Measurements from ENCODE around the gene SOX15.
"Not testable (repeated sequence)": the region's sequence is repeated elsewhere in the genome, so short reads cannot be mapped to it uniquely, and the experiment has no call there.

SOX15 gene

GRCh38 chr17:7589891-7590691, at the start of gene SOX15:
SOX15 (minus strand) TSS chr17:7590094; CDS start chr17:7589676, 418 bp downstream.
- DNase-seq (ENCODE audit: low read depth, low spot score), result no peak
- peak within 1 kb of the TSS; percentile 99 for H3K27ac ChIP-seq

DNA sequence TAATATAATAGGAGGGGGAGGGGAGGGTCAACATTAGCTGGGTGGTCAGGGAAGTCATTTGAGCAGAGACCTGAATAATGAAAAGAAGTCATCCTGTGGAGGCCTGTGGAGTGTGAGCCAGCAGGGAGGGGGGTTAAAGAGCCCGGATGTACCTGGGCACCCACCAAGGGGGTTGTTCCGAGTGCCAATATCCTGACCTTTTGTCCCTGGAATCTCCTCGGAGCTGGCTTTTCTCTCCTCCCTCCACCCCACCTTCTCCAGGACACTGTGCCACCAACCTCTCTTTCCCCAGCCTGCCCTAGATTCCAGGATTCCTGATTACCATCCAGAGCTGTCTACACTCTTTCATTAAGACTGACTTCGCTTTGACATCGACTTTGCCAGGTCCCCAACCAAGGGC, 46.3 kb upstream of the SOX15 start:
- no peak overlapping the region for H3K27ac ChIP-seq

GRCh38 chr17:7634384-7634783, 44.5 kb upstream of the SOX15 start:
- DNase-seq (ENCODE audit: low read depth, low spot score), result no peak
- no peak overlapping the region for H3K27ac ChIP-seq

More for the DNA sequence above, 46.3 kb upstream of the SOX15 start:
- DNase-seq (ENCODE audit: low read depth, low spot score), result no peak

GRCh38 chr17:7633093-7633492, 43.2 kb upstream of the SOX15 start:
- no peak for DNase-seq (ENCODE audit: low read depth, low spot score)
- H3K27ac ChIP-seq, result no peak overlapping the region

GRCh38 chr17:7632492-7632894, 42.6 kb upstream of the SOX15 start:
- DNase-seq (ENCODE audit: low read depth, low spot score), result no peak
- H3K27ac ChIP-seq, result no peak overlapping the region

DNA sequence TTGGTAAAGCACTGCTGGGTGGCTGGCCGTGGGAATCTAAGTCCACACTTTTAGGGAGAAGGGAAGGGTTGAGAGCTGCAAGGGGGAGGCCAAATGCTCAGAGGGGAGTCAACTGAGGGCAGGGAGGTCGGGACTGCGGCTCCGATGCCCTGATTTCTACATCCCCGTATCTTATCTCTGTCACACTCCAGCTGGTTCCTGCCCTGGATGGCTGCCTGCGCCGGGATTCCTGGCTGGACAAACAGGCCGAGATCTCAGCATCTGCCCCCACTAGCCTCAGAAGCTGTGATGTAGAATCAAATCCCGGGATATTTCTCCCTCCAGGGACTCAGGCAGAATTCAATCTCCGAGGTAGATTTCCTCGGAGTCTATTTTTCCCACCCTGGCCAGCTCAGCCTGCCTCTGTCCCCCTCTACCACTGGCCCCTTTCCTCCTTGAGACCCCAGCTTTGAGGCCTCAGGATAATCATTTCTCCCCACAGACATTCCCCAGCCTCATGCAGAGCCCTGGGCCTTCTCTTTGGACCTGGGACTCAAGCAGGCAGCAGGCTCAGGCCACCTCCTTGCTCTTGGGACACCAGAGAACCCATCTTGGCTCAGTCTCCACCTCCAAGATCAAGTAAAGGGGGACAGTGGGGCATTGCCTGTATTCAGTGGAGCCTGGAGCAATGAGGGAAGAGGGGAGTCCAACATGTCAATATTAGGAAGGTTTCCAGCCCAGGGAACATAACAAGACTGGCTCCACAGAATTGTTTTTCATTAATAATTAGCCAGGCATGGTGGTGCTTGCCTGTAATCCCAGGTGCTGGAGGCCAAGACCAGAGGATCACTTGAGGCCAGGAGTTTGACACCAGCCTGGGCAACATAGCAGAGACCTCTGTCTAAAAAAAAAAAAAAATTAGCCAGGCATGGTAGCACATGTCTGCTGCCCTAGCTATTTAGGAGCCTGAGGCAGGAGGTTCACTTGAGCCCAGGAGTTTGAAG, 41.8 kb upstream of the SOX15 start:
- H3K27ac ChIP-seq, result no peak overlapping the region
- DNase-seq (ENCODE audit: low read depth, low spot score), result no peak

GRCh38 chr17:7629939-7630571, 40.2 kb upstream of the SOX15 start, which contains the start of gene SHBG:
SHBG (plus strand) TSS chr17:7630135; CDS start chr17:7630173, 38 bp downstream.
- DNase-seq (ENCODE audit: low read depth, low spot score), result no peak
- no peak within 1 kb of the TSS for H3K27ac ChIP-seq

- H3K27ac ChIP-seq, result peak within 1 kb of the TSS; percentile 34
- peak; percentile 31 for DNase-seq (ENCODE audit: low read depth, low spot score)
Measured at GRCh38 chr17:7627250-7628121, 37.6 kb upstream of the SOX15 start, which contains the start of gene SAT2. SAT2 (minus strand) TSS chr17:7627821; CDS start chr17:7627635, 186 bp downstream.

GRCh38 chr17:7626956-7627249, 37.0 kb upstream of the SOX15 start:
- no peak for DNase-seq (ENCODE audit: low read depth, low spot score)
- peak overlapping the region; percentile 34 for H3K27ac ChIP-seq

GRCh38 chr17:7626307-7626706, 36.4 kb upstream of the SOX15 start:
- no peak for DNase-seq (ENCODE audit: low read depth, low spot score)
- no peak overlapping the region for H3K27ac ChIP-seq

GRCh38 chr17:7625749-7626148, 35.9 kb upstream of the SOX15 start:
- DNase-seq (ENCODE audit: low read depth, low spot score); H3K27ac ChIP-seq: not testable (repeated sequence)

- no peak for DNase-seq (ENCODE audit: low read depth, low spot score)
- H3K27ac ChIP-seq, result no peak overlapping the region
Measured at GRCh38 chr17:7623661-7624060, 33.8 kb upstream of the SOX15 start.

GRCh38 chr17:7620835-7621234, 30.9 kb upstream of the SOX15 start:
- no peak for DNase-seq (ENCODE audit: low read depth, low spot score)
- no peak overlapping the region for H3K27ac ChIP-seq

DNA sequence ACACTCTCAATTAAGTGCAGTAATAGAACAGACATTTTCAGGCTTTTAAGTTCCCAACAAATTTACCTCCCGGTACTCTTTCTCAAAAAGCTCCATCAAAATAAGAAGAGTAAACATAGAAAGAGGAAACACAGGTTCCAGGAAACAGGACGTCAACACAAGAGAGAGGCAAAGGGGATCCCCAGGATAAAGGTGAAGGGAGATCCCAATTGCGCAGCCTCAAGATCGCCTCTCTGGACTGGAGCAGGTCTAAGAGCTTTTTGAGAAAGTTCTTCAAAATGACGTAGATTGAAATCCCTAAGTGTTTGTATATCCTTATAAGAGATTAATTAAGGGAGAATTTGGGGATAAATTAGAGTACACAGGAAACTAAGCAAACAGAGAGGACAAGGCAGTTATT, 28.7 kb upstream of the SOX15 start:
- no peak for DNase-seq (ENCODE audit: low read depth, low spot score)
- no peak overlapping the region for H3K27ac ChIP-seq

GRCh38 chr17:7615265-7615747, 25.4 kb upstream of the SOX15 start:
- no peak for DNase-seq (ENCODE audit: low read depth, low spot score)
- peak overlapping the region; percentile 87 for H3K27ac ChIP-seq

- peak; percentile 98 for DNase-seq (ENCODE audit: low read depth, low spot score)
- H3K27ac ChIP-seq, result peak within 1 kb of the TSS; percentile 87
Measured at GRCh38 chr17:7614425-7615264, 24.8 kb upstream of the SOX15 start, which contains the start of gene FXR2. FXR2 (minus strand) TSS chr17:7614897; CDS start chr17:7614532, 365 bp downstream.

DNA sequence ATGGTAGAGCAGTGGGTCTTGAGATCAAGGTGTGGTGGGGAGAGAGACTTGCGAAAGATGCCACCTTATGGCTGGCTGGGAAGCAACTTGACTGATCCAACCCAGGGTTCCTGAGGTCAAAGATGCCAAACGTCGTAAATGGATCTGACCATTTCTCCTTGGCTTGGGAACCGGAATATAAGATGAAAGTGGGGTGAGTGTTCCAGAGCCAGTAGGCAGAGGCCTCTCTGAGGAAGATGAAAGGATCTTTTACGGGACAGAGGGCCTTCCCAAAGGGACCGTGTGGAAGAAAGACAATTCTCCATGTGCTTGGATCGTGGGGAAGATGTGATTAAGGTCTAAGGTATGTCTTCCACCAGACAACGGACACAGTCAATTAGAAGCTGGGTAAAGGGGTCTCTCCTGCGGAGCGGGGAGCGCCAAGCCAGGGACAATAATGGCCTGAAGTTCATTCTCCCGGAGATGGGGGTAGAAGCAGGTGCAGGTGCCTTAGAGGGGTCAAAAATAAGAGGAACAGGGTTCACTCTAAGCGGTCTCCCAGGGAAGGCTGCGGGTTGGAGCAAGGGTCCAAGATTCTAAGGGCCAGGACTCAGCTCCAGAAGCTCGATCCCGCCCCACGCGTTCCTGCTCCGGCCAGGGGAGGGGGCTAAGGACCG, 24.0 kb upstream of the SOX15 start:
- H3K27ac ChIP-seq, result peak overlapping the region; percentile 87
- no peak for DNase-seq (ENCODE audit: low read depth, low spot score)

DNA sequence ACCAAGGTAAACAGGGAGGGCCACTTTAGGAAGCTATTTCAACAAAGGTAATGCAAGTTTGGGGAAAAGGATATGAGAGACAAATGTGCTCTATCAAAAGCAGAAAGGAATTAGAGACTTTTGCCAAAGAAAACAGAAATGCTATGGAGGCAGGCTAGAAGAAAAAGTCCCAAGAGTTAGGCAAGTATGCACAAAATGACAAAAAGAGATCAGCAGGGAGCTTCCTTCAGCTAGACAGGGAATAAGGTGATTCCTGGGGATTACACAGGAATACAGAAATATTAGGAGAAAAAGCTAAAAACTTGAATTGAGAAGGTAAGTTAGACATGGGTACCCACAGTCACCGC, 22.4 kb upstream of the SOX15 start:
- DNase-seq (ENCODE audit: low read depth, low spot score), result no peak
- H3K27ac ChIP-seq, result no peak overlapping the region
